HFFc6 (cell line): ENCODE measurements around the gene RNPS1. TPM values are rescaled to one million over a fixed set of nuclear protein-coding genes. Genes with fewer than 3 reads are reported as not detected.

Experiments
- DNase-seq: peaks from one replicate; pipeline ENCODE4 v3.0.0-alpha.2; 2018
- H3K27ac Mint-ChIP-seq: 2 replicates; pipeline ENCODE4 v1.8.0; 2020; ENCODE audit warnings: mild to moderate bottlenecking, mixed read lengths
- H3K27me3 Mint-ChIP-seq: 2 replicates; pipeline ENCODE4 v1.8.0; 2021; ENCODE audit warnings: mild to moderate bottlenecking, moderate library complexity, mixed read lengths; ENCODE audit not compliant: insufficient read depth
- H3K36me3 Mint-ChIP-seq: 2 replicates; pipeline ENCODE4 v1.8.0; 2021; ENCODE audit warnings: low read depth, mixed read lengths
- H3K4me1 Mint-ChIP-seq: 2 replicates; pipeline ENCODE4 v1.8.0; 2020; ENCODE audit warnings: low read depth, mixed read lengths
- H3K4me3 Mint-ChIP-seq: 2 replicates; pipeline ENCODE4 v1.8.0; 2020; ENCODE audit warnings: mild to moderate bottlenecking, moderate library complexity, mixed read lengths
- H3K9me3 Mint-ChIP-seq: 2 replicates; pipeline ENCODE4 v1.8.0; 2020; ENCODE audit warnings: mild to moderate bottlenecking, mixed read lengths
- CTCF ChIP-seq: fragments of 200-600 bp; sonication (generic); IDR thresholded peaks from 2 replicates; pipeline ENCODE4 v1.5.0; 2021; ENCODE audit warnings: antibody characterized with exemption, mild to moderate bottlenecking
- long read RNA-seq: library from polyadenylated mRNA; unstranded; transcript quantifications from one replicate; pipeline ENCODE4 v2.0.0, GENCODE V29; 2019
- total RNA-seq, 6 experiments: library from RNA; stranded (reverse); fragmentation: NEBNext Ultra II Directional; extraction: Animal tissue kit (Norgen Biotek cat#: 25700); gene quantifications; 2 replicates in 1 of 6; 3 replicates in 5 of 6; pipeline ENCODE4 v1.2.3, GENCODE V29; 2021

The RNPS1 gene, protein sequence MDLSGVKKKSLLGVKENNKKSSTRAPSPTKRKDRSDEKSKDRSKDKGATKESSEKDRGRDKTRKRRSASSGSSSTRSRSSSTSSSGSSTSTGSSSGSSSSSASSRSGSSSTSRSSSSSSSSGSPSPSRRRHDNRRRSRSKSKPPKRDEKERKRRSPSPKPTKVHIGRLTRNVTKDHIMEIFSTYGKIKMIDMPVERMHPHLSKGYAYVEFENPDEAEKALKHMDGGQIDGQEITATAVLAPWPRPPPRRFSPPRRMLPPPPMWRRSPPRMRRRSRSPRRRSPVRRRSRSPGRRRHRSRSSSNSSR
- total RNA-seq: 100 to 1,000 TPM; 127 to 163 (median 140) TPM
- long read RNA-seq, transcript RNPS1-203 (8 exons, 2,069 nt): minor isoform, 7 of 123 reads
- long read RNA-seq, transcript RNPS1-220 (7 exons, 2,037 nt): major isoform, 45 of 123 reads
- long read RNA-seq, transcript RNPS1-202 (8 exons, 2,241 nt): minor isoform, 36 of 123 reads
- long read RNA-seq, partial matches to known transcripts: 4 of 123 reads
- long read RNA-seq, other reads (novel, unspliced or antisense): 17 of 123 reads

- H3K4me1 Mint-ChIP-seq: peaks cover 42% of the 10 kb centered on the region
- peak within 1 kb of the TSS; percentile 91 for H3K4me3 Mint-ChIP-seq
- no peaks in the 10 kb centered on the region for H3K9me3 Mint-ChIP-seq
- H3K27me3 Mint-ChIP-seq: no peaks in the 10 kb centered on the region
- H3K27ac Mint-ChIP-seq: peak within 1 kb of the TSS; percentile 97
- peak; percentile 91 for DNase-seq
- no peak for TF ChIP-seq CTCF
- peaks cover 24% of the 10 kb centered on the region for H3K36me3 Mint-ChIP-seq
Measured at GRCh38 chr16:2267913-2268666, at the start of gene RNPS1. Gene RNPS1, minus strand, starts transcription at chr16:2268126. Its CDS starts 3,483 bp downstream, at chr16:2264643.

GRCh38 chr16:2317231-2318020 is 49.5 kb upstream of the RNPS1 start:
- Mint-ChIP-seq H3K36me3 (no peaks in the 10 kb centered on the region), H3K27me3 (peaks cover 28% of the 10 kb centered on the region), H3K9me3 (no peaks in the 10 kb centered on the region), H3K27ac (no peak overlapping the region), H3K4me3 (no peak overlapping the region), H3K4me1 (no peaks in the 10 kb centered on the region)
- no peak for DNase-seq
- no peak for TF ChIP-seq CTCF

DNA sequence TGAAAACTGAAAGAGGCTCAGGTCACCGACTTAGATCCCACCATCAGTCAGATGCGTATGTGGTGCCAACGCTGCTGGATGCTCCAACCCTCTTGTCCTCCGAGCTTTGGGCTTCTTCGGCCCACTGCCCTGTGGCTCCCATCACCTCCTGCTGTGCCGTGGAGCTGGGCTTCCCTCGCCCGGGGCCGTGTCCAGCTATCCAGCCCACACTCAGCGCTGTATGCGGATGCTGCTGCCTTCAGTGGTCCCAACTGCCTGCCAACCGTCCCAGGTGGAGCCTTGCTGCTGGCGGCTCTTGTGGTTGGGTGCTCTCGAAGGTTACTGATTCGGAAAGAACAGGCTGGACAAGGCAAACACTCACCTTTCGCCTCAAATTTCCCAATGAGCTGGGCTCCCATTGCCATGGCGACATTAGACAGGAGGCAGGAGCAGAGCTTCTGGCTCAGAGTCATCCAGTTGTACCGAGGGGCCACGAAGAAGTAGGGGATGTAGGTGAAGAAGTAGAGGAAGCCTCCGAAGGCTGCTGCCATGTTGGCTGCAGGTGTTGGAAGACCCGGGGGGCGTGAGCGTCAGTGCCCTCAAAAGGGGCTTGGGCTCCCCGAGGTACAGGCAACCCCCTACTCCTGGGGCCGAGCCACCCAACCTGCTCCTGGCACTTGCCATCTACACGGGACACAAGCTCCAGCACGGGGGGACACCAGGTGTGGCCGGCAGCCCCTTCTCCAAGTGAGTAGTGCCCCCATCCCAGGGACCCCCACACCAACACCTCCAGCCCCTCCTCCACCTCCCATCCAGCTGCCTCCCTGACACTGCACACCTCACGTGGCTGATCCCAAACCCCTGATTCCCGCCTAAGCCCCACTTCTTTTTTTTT is 40.4 kb upstream of the RNPS1 start:
- H3K27me3 Mint-ChIP-seq: peaks cover 11% of the 10 kb centered on the region
- no peak for TF ChIP-seq CTCF
- no peaks in the 10 kb centered on the region for H3K9me3 Mint-ChIP-seq
- no peak overlapping the region for H3K4me3 Mint-ChIP-seq
- H3K36me3 Mint-ChIP-seq: no peaks in the 10 kb centered on the region
- DNase-seq: no peak
- H3K4me1 Mint-ChIP-seq: no peaks in the 10 kb centered on the region
- no peak overlapping the region for H3K27ac Mint-ChIP-seq

GRCh38 chr16:2299915-2300192 is 31.9 kb upstream of the RNPS1 start:
- Mint-ChIP-seq H3K27me3 (peaks cover 9% of the 10 kb centered on the region), H3K9me3 (no peaks in the 10 kb centered on the region), H3K27ac (no peak overlapping the region), H3K4me3 (no peak overlapping the region), H3K4me1 (no peaks in the 10 kb centered on the region), H3K36me3 (no peaks in the 10 kb centered on the region)
- no peak for DNase-seq
- no peak for TF ChIP-seq CTCF
